PFSK-1 (cell line): Measurements from ENCODE around the gene DNAH10.

Experiments
- POLR2AphosphoS5 ChIP-seq: IDR thresholded peaks from 2 replicates; pipeline ENCODE4 v1.6.1; 2012; ENCODE audit warnings: low read depth, mild to moderate bottlenecking, control low read depth, low read length, moderate library complexity
- REST ChIP-seq, 2 experiments: IDR thresholded peaks; 2 replicates each; pipeline versions ENCODE4 v1.6.1 to v1.8.0; 2011 to 2012; ENCODE audit warnings: low read depth in 2 of 2, low read length in 2 of 2, control low read depth in 1 of 2, inconsistent platforms in 1 of 2, mild to moderate bottlenecking in 1 of 2, moderate library complexity in 1 of 2; ENCODE audit not compliant: insufficient read depth in 1 of 2
- SIN3A ChIP-seq: IDR thresholded peaks from 2 replicates; pipeline ENCODE4 v1.6.1; 2012; ENCODE audit warnings: mild to moderate bottlenecking, low read length, moderate library complexity, borderline replicate concordance; ENCODE audit not compliant: insufficient read depth

GRCh38 chr12:123890536-123890902 lies 128.4 kb downstream of the DNAH10 start:
- TF ChIP-seq POLR2AphosphoS5, result no peak
- TF ChIP-seq REST (IDR thresholded peaks at IDR 0.05; ENCODE audit: insufficient read depth in 1 of 2, low read depth in 2 of 2, low read length in 2 of 2), result no peak
- no peak for TF ChIP-seq SIN3A
